ENCODE measurements around the gene MRPL34.

The MRPL34 gene

GRCh38 chr19:17327654-17328516, 22.2 kb downstream of the MRPL34 start:
- DNase-seq (ENCODE audit: low read depth in 2 of 2): no peak

DNA sequence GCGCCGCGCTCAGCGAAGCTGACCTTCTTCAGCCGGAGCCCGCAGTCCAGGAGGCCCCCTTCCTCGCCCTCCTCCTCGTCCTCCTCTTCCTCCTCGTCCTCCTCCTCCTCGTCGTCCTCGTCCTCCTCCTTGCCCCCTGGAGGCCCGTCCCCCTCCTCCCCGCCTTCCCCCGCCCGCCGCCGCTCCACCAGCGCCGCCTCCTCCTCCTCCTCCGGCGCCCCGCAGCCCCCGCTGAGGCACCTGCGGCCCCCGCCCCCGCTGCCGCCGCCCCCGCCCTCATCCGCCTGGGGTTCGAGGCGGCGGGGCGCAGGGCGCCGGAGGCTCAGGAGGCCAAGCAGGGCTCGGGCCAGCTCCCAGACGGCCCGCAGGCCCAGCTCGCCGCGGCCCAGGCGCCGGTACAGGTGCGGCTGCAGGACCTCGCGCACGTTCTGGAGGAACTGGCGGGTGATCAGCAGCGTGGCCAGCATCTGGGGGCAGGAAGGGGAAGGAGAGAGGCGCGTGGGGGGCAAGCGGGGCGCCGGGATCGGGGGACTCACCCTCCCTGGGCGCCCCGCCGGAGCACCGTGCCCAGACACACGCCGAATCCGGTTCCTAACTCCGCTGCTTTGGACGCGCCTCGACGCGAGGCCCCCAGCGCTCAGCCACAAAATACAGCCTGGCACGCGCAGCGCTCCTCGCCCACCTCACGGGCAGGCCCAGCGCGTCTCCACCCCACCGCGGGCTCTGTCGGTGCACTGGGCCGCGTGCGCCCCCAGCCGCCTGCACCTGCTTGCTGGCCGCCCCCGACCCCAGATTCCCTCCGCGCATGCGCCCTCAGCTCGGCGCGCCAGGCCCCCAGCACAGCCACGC, 23.1 kb downstream of the MRPL34 start:
- no peak for DNase-seq (ENCODE audit: low read depth in 2 of 2)

GRCh38 chr19:17329366-17330261, 23.9 kb downstream of the MRPL34 start:
- DNase-seq (ENCODE audit: low read depth in 2 of 2): no peak

DNA sequence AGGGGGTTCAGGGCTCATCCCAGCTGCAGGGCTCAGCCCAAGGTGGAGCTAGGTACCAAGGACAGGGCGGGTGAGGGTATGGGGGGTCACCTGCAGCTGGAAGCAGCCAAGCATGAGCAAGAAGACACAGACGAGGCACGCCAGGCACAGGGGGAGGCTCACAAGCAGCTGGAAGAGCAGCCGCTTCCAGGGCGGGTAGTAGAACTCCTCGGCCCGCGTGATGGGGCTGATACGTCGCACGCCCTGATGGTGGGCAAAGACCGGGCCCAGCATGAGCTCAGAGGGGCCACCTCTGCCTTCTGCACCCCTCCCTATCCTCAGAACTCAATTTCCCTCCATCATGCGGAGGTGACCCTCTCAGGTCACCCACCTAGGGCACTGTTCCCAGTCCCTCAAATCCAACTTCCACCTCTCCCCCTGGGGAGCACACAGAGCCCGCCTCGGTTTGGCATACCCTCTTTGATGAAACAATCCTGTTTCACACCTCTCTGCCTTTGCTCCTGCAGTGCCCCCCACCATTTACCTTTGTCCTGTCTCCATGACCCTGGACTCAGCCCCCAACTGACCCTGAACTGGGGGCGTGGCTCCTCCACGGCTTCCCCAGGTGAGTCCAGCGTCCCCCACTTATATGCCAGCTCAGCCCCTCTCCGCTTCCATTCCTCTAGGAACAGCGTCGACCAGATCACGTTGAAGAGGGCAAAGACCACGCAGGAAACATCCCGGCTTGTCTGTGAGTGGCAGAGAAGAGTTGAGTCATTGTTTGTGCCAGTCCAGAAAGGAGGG, 24.8 kb downstream of the MRPL34 start:
- no peak for DNase-seq (ENCODE audit: low read depth in 2 of 2)

- DNase-seq (ENCODE audit: low read depth in 2 of 2): no peak
Measured at GRCh38 chr19:17331045-17331558, 25.4 kb downstream of the MRPL34 start.

DNA sequence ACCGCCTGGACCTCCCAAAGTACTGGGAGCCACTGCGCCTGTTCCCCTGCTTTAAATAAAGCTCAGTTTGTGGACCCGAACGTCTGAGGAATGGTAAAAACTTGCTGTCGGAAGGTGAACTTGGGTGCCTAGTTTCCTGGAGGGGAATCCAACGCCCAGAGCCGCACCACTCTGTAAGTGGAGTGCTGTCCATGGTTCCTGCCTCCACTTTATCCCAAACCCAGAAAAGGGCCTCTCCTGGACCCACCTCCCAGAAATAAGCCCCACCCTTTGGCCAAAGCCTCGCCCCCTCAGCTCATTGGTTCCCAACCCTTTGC, 26.6 kb downstream of the MRPL34 start:
- DNase-seq (ENCODE audit: low read depth in 2 of 2): no peak

- no peak for DNase-seq (ENCODE audit: low read depth in 2 of 2)
Measured at GRCh38 chr19:17332677-17333581, 27.3 kb downstream of the MRPL34 start.

DNA sequence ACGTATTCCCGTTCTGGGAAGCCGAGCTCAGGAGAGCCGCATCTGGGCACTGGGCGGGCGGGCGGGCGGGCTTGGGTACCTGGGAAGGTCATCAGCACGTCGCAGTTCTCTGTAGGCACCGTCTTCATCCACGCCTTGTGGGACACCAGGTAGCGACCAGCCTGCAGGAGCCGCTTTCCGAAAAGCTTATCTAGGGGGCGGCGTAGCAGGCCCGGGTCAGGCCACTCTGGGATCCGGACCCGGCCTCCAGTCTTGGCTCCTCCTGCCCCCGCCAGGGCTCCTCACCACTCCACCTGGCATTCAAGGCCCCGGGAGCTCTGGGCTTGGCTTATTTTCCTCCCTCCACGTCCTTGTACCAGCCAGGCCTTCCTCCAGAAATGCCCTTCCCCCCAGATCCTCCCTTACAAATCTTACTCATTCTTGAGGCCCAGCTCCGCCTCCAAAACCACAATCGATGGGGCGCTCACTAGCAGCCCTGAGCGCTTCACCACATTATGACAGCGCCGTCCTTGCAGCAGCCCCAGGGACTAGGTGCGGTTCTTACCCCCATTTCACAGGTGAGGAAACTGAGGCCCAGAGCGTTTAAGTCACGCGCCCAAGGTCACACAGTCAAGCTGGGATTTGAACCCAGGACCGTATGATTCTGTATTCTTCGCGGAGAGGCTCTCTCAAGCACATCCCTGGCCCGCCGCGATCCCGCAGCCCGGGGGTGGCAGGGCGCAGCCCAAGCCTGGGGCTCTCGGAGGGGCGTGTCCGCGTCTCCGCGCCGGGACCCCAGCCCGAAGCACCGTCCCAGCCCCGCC, 28.1 kb downstream of the MRPL34 start:
- DNase-seq (ENCODE audit: low read depth in 2 of 2): peak; percentile 52 to 75

GRCh38 chr19:17334414-17335409, 29.0 kb downstream of the MRPL34 start, which contains the start of gene ANO8:
TSS of gene ANO8 (minus strand) at chr19:17334855. CDS start at chr19:17334670, 185 bp downstream.
- peak; percentile 88 to 89 for DNase-seq (ENCODE audit: low read depth in 2 of 2)

- no peak for DNase-seq (ENCODE audit: low read depth in 2 of 2)
Measured at GRCh38 chr19:17335575-17335974, 29.9 kb downstream of the MRPL34 start.

GRCh38 chr19:17336872-17337674, 31.4 kb downstream of the MRPL34 start, which contains the start of gene GTPBP3:
TSS of gene GTPBP3 (plus strand) at chr19:17337553. CDS start at chr19:17337612, 59 bp downstream.
- peak; percentile 93 to 94 for DNase-seq (ENCODE audit: low read depth in 2 of 2)

GRCh38 chr19:17337675-17338432, 32.2 kb downstream of the MRPL34 start:
- no peak for DNase-seq (ENCODE audit: low read depth in 2 of 2)

DNA sequence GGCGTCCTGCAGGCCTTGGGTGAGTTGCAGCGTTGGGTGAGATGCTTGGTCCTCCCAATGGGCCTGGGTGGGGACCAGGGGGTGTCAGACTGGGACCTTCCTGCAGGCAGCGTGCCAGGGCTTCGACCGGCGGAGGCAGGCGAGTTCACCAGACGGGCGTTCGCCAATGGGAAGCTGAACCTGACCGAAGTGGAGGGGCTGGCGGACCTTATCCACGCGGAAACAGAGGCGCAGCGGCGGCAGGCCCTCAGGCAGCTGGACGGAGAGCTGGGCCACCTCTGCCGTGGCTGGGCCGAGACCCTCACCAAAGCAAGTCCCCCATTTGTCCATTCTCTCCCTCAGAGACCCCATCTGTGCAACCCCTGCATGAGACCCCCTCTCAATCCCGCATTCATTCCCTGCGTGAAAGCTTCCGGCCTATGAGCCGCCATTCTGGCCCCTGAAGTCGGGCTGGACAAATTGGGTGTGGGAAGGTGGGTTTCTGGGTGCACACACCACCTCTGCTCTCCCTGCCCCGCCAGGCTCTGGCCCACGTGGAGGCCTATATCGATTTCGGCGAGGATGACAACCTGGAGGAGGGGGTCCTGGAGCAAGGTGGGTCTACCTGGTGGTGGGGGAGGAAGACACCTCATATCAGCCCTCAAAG, 32.9 kb downstream of the MRPL34 start:
- DNase-seq (ENCODE audit: low read depth in 2 of 2): no peak

- no peak for DNase-seq (ENCODE audit: low read depth in 2 of 2)
Measured at GRCh38 chr19:17339088-17339741, 33.5 kb downstream of the MRPL34 start.
